Measurements from ENCODE around the gene RASGRF1.

The RASGRF1 gene

DNA sequence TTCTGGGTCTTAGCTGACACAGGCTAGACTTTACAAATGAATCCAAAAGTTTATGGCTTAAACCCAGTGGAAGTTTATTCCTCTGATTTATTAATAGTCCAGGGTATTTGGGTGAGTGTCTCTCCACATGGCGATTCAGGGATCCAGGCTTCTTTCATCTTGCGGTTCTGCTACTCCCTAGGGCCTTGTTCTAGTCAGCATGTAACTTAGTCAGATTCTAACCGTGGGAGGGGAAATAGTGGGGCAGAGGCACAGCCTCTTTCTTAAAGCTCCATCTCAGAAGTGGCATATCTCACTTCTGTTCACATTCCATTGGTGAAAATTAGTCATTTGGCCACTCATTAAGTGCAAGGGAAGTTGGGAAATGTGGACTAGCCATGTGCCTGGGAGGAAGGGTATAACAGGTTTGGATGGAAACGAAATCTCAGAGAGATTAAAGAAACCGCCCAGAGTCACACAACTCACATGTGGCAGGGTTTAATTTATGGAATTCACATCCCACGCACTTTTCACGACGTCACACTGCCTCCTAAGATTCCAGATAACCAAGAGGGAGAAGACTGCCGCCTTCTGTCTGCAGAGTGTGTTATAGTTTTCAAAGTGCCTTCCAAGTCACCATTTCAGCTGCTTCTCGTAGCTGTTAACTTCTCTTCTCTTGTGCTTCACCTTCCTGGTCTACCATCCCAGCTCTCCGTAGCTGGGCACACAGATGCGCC lies 11.4 kb upstream of the RASGRF1 start:
- no peak for DNase-seq (ENCODE audit: low read depth)

DNA sequence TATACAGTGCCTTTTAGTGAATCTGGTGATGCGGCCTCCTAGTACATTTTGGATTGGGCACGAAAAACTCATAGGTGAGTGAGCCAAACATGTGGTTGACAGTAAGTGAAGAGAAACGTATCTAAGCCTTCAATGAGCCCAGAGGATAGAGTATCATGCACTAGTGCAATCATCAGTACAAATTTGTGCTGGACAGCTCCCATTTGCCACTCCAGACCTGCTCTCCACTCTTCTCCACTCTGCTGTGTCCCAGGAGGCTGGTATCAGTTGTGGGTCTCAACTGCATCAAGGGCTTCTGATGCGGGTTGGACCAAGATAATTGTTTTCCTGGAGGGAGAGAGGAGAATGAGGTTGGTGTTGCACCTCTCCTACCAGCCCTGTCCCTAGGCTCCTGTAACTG lies 9.1 kb upstream of the RASGRF1 start:
- no peak for DNase-seq (ENCODE audit: low read depth)

DNA sequence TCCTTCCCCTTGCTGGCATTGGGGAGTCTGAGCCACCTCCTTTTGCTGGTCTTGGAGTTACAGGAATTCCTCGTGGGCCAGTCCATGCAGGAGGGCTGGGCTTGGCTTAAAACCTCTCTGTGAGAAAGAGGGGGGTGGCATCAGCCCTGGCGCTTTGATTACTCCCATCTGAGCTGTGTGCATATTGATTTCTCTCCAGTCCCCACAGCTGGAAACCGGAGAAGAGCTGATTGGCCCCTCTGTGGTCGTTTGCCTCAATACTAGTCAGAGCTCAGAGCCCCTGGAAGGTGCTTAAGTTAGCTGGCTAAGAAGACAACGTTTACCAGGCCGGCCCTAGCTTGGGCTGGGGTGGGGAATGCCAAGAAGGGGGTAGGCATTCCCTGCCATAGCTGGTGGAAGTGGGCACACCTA lies 4.0 kb upstream of the RASGRF1 start:
- no peak for DNase-seq (ENCODE audit: low read depth)

DNA sequence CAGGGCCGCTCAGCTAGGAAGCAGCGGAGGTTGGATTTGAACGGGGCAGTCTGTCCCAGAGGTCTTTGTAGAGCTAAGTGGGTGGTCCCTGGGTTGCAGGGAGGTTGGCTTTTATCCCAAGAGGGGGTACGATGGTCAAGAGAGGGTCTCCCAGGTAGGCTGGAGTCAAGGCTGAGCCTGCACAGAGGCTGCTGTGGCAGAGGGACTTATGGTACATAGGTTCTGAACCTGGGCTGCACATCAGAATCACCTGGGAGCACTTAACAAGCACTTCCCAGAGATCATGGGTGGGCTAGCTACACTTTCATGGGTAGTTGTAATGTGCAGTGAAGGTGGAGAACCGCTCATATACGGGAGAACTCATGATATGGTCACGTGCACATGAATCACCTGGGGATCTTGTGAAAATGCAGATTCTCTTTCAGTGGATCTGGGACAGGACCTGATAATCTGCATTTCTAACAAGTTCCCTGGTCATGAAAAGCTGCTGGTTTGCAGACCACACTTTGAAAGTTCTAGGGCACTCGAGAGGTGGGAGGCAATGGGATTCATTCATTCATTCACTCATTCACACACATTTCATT lies 2.9 kb upstream of the RASGRF1 start:
- no peak for DNase-seq (ENCODE audit: low read depth)

DNA sequence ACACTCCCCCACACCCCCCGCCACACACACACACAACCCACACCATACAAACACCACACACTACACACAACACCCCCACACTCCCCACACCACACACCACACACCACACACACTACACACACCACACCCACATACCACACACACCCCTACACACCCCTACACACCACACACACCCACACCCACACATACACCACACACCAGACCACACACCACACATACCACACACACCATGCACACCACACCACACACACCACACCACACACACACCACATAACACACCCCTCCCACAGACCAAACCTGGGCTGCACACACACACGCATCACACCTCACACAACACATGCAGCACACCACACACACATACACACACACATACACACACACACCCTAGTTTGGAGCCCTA lies 1.8 kb upstream of the RASGRF1 start:
- DNase-seq (ENCODE audit: low read depth): no peak

DNA sequence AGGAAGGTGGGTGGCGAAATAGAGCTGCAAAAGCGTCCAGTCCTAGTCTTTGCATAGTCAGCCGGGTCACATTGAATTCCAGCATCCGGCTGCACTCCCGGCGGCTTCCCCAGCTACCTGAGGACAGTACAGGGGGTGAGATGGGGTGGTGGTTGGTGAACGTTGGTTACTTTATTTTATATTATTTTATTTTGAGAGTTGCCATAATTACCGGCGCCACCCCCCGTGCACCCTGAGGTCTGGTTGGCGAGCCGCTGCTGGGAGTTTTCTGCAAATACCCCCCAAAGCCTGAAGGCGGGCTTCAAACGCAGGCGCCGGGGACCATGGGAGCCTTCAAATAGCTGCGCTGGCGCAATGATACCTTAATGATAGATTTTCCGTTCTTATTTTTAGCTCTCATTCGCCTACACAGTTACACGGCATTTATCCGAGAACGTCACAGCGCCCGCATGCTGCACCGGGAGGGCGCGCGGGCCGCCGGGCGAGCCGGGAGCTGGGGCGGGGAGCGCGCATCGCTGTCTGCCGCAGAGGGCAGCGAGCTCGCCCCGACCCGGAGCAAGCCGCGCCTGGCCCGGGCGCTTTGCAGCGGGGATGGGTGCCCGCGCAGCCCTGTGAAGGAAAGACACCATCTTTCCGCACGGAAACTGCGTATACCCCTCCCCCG lies 756 bp upstream of the RASGRF1 start:
- DNase-seq (ENCODE audit: low read depth): no peak

DNA sequence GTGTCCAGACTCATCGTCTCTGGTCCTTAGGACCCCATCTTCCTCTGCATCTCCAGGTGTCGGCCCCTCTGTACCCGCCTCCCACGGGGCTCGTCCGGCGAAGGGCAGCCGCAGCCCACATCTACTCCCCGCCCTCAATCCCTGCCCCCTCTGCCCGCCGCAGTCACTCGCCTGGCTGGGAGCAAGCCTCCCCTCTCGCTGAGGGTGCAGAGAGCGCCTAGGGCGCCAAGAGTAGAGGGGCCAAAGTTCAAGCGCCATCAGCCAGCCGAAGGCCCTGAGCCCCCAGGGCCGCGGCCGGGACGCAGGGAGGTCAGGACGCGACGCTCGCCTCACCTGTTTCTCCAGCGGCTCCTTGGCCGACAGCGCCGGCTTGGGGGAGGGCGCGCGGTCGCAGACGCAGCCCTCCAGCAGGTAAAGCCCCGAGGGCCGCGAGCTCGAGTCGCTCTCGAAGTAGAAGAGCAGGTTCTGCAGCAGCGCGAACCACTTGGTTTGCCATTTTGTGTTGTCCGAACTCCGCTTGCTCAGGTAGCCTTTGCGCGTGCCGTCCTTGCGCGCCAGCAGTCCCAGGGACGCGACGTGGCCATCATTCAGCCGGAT lies 592 bp downstream of the RASGRF1 start:
- DNase-seq (ENCODE audit: low read depth): no peak

DNA sequence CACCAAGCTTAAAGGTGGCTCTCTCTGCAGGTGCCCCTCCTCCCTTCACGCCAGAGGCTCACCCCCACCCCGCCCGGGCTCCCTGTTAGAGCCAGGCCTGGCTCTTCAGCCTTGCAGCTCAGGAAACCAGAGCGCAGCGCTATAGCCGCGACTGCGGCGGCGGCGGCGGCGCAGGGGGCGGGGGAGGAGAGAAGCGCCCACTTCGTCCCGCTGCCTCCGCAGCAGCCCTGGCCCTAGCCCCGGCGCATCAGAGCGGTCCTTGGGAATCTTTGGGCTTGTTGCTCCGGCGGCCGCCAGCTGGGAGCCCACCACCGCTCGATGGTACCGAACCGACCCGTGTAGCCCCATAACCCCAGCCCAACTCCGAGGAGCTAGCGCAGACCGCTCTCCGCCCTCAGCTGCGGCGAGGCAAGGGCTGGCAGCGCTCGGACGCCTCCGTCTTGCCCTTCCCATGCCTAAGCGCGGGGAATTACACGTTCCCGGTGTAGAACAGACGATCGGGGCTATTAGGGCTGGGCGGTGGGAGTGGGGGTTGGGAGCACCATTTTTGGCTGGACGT lies 1.2 kb downstream of the RASGRF1 start:
- no peak for DNase-seq (ENCODE audit: low read depth)

DNA sequence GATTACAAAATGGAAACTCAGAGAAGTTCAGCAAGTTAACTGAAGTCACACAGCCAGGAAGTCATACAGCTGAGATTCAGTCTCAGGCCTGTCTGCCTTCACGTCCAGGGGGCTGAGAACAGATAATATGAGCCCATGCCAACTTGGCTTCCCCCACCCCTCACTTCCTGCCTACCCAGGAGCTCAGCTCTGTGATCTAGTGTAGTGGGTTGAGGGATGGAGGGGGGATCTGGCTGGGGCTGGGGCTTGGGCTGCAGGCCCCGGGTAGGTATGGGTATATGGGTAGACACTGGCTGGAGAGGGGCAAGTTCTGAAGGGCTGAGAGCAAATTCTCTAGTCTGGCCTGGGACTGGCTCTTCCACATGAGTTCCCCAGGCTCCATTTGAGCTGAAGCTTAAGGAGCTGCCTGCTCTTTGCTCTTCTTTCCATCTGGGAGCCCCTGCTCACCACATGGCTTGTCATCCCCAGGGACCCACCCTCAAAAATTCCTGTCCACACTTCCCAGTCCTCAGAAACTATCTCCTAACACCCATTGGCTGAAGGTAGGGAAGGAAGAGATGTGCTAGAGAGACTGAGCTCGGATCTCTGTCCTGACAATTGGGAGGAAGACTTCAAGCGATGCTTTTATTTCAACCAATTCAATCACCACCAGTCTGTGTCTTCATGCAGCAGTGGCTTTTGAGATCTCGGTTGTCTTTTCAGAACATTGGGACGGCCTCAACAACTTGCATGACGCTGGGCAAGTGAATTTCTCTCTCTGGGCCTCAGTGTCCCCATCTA lies 2.0 kb downstream of the RASGRF1 start:
- no peak for DNase-seq (ENCODE audit: low read depth)

DNA sequence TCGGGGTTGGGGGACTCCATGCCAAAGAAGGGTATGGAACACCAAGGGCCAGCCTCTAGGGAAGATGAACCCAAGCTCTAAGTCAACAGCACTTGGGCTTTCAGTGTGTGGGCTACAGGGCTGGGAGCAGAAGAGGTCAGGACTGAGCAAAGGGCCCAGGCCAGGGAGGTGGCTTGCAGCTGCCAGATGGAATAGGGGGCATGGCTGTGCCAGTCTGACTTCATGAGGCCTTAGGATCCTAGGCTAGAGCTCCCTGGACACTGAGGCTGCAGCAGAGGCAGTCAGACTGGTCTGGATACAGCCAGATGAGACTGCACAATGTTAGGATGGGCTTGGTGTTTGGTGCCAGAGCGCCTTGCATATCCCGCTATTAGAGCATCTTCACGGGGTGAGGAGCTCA lies 3.8 kb downstream of the RASGRF1 start:
- DNase-seq (ENCODE audit: low read depth): no peak

DNA sequence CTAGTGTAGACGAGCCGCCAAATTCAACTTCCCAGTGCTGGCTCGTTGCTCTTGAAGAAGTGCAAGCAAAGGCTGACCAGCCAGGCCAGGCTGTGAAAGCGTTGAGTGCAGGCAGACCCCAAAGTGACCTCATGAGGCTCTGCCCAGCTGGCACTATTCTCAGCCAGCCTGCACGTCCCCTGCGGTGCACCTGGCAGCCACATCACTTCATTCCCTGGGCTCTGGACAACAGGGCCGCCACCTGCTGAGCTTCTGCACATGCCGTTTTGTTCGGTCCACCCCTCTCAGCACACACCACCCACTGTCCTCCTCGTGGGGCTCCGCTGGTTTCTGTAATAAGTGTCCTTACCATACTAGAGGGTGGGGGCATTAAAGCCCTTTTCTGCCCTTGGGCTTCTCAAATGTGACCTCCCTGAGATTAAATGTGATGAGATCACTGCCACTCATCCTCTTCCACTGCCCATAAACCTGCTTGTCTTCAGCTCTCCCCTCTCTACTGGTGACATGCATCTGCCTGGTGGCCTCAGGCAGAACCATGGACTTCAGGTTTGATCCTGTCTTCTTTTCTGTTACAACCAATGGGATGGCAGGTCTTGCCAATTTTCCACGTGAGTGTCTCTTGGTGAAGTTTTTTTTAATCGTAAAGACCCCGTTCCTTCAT lies 6.1 kb downstream of the RASGRF1 start:
- DNase-seq (ENCODE audit: low read depth): no peak

DNA sequence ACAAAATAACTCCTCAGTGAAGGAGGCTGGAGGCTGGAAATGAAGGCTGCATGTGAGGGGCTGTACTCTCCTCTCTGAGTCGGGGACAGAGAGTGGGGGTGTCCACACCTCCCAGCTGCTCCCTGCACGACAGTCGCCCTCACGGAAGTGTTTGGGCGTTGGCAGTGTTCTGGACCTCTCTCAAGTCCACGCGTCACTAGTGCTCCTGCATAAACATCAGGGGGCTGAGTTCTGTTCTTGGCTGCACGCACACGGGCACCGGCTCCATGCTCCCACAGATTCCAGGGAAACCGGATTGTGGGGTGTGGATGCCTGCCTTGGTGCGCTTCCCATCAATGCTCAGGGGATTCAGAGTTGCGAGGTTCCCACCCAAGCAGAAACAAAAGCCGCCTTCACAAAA lies 7.4 kb downstream of the RASGRF1 start:
- DNase-seq (ENCODE audit: low read depth): no peak

DNA sequence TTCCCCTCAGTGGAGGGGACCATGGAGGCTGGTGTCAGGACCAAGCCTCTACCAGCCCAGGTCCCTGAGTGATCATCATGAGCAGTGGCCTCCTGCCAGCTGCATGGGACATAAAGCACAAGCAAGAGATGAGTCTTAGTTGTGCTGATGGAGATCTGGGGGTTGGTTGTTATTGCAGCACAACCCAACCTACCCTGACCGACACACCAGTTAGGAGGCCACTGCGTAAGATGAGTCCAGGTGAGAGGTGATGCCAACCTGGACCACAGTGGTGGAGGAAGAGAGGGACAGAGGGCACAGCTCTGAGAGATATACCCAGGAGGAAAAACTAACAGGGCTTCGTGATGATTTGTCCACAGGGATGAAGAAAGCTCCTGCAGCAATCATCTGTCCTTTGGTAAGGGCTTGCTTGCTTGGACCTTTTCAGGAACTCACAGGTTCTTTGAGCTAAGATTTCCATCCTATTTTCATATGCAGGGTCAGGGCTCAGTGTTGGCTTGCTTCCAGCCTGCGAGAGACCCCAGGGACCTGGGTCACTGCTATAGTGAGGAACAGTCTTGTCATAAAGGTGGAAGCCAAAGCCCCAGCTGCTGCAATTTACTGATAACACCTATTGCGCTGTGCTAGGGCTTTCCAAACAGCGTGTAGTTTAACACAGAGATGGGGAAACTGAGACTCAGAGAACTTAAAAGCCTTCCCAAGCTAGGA lies 8.1 kb downstream of the RASGRF1 start:
- DNase-seq (ENCODE audit: low read depth): no peak

DNA sequence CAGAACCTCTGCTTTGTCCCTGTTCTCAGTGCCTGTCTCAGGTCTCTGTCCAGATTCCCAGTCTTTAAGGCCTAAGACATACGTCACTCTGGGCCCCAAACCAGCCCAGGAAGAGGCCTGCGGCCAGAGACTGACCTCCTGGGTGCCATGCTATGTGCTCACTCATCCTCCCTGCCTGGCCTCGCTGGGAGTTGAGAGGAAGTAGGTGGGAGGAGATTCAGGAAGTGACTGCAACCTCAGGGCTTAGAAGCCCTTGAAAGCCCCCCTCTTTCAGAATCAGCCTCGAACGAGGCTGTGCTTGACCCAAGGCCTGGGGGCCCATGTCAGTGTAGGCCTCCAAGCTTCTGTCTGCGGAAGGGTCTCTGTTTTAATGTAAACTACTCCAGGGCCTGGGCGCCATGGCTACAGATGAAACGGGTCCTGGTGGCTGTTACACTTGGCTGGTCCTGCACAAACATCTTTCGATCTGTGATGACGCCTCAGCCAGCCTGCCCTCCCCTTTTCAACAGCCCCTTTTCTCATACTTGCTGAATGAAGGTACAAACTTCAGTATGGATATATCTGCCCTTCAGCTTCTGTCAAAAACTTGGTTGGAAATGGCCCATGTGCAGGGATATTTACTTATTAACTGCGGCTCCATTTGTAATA lies 11.7 kb downstream of the RASGRF1 start:
- DNase-seq (ENCODE audit: low read depth): no peak

DNA sequence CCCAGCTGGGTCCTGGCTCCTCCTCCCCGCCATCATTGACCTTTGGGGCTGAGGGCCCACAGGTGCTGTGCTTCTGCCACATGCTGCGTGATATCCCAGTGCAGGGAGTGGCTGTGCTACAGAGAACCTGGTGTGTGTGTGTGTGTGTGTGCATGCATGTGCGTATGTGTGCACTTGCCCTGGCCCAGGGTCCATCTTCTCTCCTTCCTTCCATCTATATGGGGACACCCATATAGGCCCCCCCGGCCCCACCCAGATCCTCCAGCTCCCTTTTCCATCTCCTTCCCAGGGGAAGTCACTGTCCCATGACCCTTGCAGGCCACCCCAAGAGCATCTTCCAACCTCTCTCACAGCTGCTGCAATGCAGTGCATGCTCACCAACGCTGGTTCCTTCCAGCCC lies 12.6 kb downstream of the RASGRF1 start:
- no peak for DNase-seq (ENCODE audit: low read depth)

DNA sequence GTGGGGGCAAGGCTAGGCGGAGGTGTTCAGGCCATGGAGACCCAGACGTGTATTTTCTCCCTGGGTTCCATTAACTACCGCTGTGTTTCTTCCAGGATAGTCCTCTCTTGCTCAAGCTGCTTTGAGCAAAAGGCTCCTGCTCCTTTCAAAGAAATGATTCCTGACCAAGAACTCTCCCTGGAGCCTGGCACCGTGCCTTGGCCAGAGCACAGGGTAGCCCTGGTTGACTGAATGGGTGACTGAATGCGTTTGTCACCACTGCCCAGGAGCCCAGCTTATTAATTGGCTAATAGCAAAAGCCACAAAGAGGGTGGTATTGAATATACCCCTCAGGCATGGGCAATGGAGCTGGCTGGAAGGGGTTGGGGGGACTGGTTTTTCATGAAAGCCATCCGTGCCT lies 13.9 kb downstream of the RASGRF1 start:
- no peak for DNase-seq (ENCODE audit: low read depth)

DNA sequence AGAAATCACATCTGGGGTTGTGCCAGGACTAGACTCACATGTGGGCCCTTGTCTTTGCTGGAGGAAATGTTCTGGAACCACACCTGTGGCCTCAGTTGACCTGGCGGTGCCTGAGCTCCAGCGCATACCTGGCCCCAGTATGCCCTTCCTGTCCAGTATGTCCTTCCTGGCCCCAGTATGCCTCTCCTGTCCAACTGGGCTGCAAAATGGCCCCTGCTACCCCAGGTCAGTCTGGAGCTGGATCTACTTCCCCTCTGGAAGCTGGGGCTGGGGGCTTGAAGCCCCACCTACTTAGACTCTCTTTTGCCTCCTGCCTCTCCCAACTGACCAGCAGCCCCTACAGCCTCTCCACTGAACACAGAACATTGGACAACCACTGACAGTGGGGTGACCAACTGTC lies 15.3 kb downstream of the RASGRF1 start:
- no peak for DNase-seq (ENCODE audit: low read depth)

DNA sequence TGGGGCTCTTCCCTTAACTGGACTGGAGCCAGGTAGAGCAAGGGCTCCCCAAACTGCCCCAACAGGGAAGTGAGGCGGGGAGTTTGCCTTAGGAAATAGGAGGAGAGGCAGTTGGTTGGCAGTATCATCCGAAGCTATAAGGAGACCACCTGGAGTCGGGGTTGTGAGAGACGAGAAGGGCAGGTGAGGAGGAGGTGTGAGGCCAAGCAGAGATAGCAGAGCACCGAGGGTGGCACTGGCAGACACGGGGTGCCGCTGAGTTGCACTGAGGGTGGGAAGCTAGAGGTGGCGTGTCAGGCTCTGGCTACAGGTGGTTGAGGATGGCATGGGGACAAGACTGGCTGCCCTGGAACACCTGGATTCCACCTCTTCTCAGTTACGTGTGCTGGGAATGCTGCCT lies 17.2 kb downstream of the RASGRF1 start:
- no peak for DNase-seq (ENCODE audit: low read depth)

DNA sequence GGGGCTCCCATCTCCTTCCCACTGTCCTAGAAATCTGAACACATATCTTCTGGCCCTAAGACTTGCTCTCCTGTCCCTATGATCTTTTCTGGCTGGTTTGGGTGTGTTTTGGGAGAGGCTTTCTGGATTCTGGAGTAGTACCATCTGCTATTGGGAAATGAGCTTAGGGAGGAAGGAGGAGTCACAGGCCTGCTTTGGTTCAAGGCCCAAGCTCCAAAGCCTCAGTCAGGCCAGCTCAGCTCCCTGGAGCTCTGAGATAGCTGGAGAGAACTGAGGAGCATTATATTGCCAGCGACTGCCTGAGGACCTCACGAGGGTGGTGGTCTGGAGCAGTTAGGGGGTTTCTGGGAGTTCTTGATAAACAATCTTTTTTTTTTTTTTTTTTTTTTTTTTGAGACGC lies 18.7 kb downstream of the RASGRF1 start:
- DNase-seq (ENCODE audit: low read depth): no peak

DNA sequence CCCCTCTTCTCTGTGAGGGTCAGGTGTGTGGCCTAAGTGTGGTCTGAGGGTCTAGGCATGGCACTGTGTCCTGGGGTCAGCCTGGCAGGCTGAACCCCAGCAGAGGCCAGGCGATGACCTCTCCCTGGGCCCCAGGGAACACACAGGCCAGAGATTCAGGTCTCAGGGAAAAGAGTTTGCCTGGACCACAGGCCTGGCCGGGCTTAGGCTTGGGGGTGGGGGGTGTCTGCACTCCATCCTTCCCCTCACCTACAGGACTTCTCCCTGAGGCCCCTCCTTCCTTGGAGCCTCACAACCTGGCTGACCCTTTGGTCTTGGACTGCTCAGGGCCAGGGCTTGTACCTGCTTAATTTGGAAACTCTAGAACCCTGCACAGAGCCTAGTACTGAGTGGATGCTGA lies 21.8 kb downstream of the RASGRF1 start:
- DNase-seq (ENCODE audit: low read depth): no peak
